GM12878 (cell line): ENCODE measurements around the gene SLFN14. TPM values are rescaled to one million over a fixed set of nuclear protein-coding genes. Genes with fewer than 3 reads are reported as not detected.
A peak's percentile ranks its signal among the peaks of the same experiment; 100 is the strongest.

Experiments used
- ATAC-seq: fragments of 200-7000 bp; cut with Tn5 transposase; 3 replicates; pipeline ENCODE4 v1.9.1; 2020; ENCODE audit warnings: mild to moderate bottlenecking, moderate library complexity
- BruUV-seq: library from RNA; stranded (reverse); fragments of 400-500 nt; replicated peaks from 2 replicates; lab custom pipeline; 2021; lab: Mats Ljungman, UMichigan
- CTCF ChIA-PET: fragments of 300-600 bp; sonication (Branson Sonifier 250); formaldehyde crosslinking; extraction: SDS; loops from one replicate; lab custom pipeline; 2021; ENCODE audit warnings: inconsistent platforms; lab: Yijun Ruan, JAX
- POLR2A ChIA-PET: fragments of 350-600 bp; formaldehyde crosslinking; extraction: SDS; loops from one replicate; lab custom pipeline; 2021; ENCODE audit warnings: inconsistent platforms; lab: Charles Lee
- RAD21 ChIA-PET: fragments of 300-600 bp; sonication (Branson Sonifier 250); formaldehyde crosslinking; loops from one replicate; lab custom pipeline; 2023; ENCODE audit warnings: antibody characterized with exemption; ENCODE audit not compliant: unreplicated experiment; lab: Charles Lee
- SMC1A ChIA-PET: fragments of 300-600 bp; sonication (Branson Sonifier 250); formaldehyde crosslinking; loops from one replicate; lab custom pipeline; 2023; ENCODE audit not compliant: unreplicated experiment, uncharacterized antibody; lab: Charles Lee
- DNase-seq: peaks from one replicate; pipeline ENCODE4 v3.0.0-alpha.2; 2011; ENCODE audit warnings: low read depth, low spot score
- FAIRE-seq: peaks from 3 replicates; lab custom pipeline; 2011; peaks lifted over from hg19 to GRCh38; lab: Jason Lieb, UNC
- H2AFZ ChIP-seq: 2 replicates; pipeline ENCODE4 v1.6.0; 2011; ENCODE audit warnings: low read depth, low read length, control low read depth; ENCODE audit not compliant: control insufficient read depth
- H3K27ac ChIP-seq: 2 replicates; pipeline ENCODE4 v1.5.1; 2011; ENCODE audit warnings: control low read depth; ENCODE audit not compliant: control insufficient read depth, insufficient read depth
- H3K27me3 ChIP-seq, 2 experiments: replicated peaks in 1 of 2; 2 replicates each; pipeline versions ENCODE4 v1.6.0 to v1.6.1; 2011; ENCODE audit warnings: low read length in 1 of 2; ENCODE audit not compliant: control insufficient read depth in 2 of 2, insufficient read depth in 2 of 2
- H3K36me3 ChIP-seq, 2 experiments: 2 replicates each; pipeline ENCODE4 v1.5.1; 2011; ENCODE audit warnings: low read length in 1 of 2; ENCODE audit not compliant: control insufficient read depth in 2 of 2, insufficient read depth in 2 of 2
- H3K4me1 ChIP-seq: 2 replicates; pipeline ENCODE4 v1.6.1; 2011; ENCODE audit warnings: mild to moderate bottlenecking, low read length, moderate library complexity, mixed read lengths; ENCODE audit not compliant: control insufficient read depth, insufficient read depth
- H3K4me2 ChIP-seq: 2 replicates; pipeline ENCODE4 v1.6.0; 2011; ENCODE audit warnings: control low read depth; ENCODE audit not compliant: control insufficient read depth, insufficient read depth
- H3K4me3 ChIP-seq: fragments of 200-600 bp; sonication (generic); 2 replicates; pipeline ENCODE4 v1.5.1; 2016
- H3K79me2 ChIP-seq: 2 replicates; pipeline ENCODE4 v1.6.0; 2011; ENCODE audit warnings: low read length; ENCODE audit not compliant: control insufficient read depth, insufficient read depth
- H3K9ac ChIP-seq: 2 replicates; pipeline ENCODE4 v1.8.0; 2011; ENCODE audit warnings: low read length, control low read depth, mixed read lengths; ENCODE audit not compliant: control insufficient read depth, insufficient read depth
- H3K9me3 ChIP-seq: replicated peaks from 3 replicates; pipeline ENCODE4 v1.5.1; 2011; ENCODE audit warnings: mild to moderate bottlenecking, low read length; ENCODE audit not compliant: control insufficient read depth, insufficient read depth
- H4K20me1 ChIP-seq: 2 replicates; pipeline ENCODE4 v1.6.0; 2011; ENCODE audit not compliant: control insufficient read depth, insufficient read depth
- HDGF ChIP-seq: fragments of 450-650 bp; IDR thresholded peaks from 2 replicates; pipeline ENCODE4 v1.6.1; 2016; ENCODE audit warnings: antibody characterized with exemption
- JUNB ChIP-seq: IDR thresholded peaks from 2 replicates; pipeline ENCODE4 v1.6.1; 2016; ENCODE audit warnings: antibody characterized with exemption, mild to moderate bottlenecking
- WGBS: methylation state at CpG from one replicate; pipeline ENCODE4 v1.1.6; 2016; ENCODE audit warnings: low lambda C conversion rate; ENCODE audit not compliant: insufficient replicate concordance, insufficient coverage; ENCODE audit errors: missing lambda C conversion rate; 5-methylcytosine and 5-hydroxymethylcytosine counted together
- in situ Hi-C: fragments of 300-500 bp; cut with MboI; formaldehyde crosslinking; loops from 9 replicates; pipeline ENCODE4 v1.14.3; 2018; ENCODE audit warnings: mixed read lengths
- intact Hi-C: fragments of 100-400 bp; cut with micrococcal nuclease; formaldehyde crosslinking; loops from one replicate; pipeline ENCODE4 v1.14.2; 2022; ENCODE audit not compliant: unreplicated experiment
- polyA plus RNA-seq, 11 experiments: library from polyadenylated mRNA; depleted of rRNA in 4 of 11; unstranded in 6 of 11; stranded (reverse) in 5 of 11; fragments of >200 nt; fragmentation: Nextera tagmentation in 4 of 11; fragmentation: Illumina TruSeq in 1 of 11; extraction: Ambion mirVana in 4 of 11; extraction: Trizol in 1 of 11; gene quantifications; 1 replicate in 1 of 11; 2 replicates in 10 of 11; pipeline versions ENCODE4 v1.2.1 to v1.2.3, GENCODE V29; 2011 to 2016; ENCODE audit warnings: inconsistent platforms in 2 of 11, missing spikeins in 2 of 11, low read depth in 1 of 11
- total RNA-seq, 4 experiments: library from RNA; depleted of rRNA in 3 of 4; stranded (reverse); fragments of >200 nt in 3 of 4; fragmentation: Illumina TruSeq in 1 of 4; extraction: Trizol in 1 of 4; gene quantifications; 2 replicates each; pipeline versions ENCODE4 v1.2.1 to v1.2.3, GENCODE V29; 2013 to 2021
- TF ChIP-seq, protein P1 (sequence below): fragments of 450-650 bp; IDR thresholded peaks from 2 replicates; pipeline ENCODE4 v1.6.1; 2017; ENCODE audit warnings: antibody characterized with exemption, mild to moderate bottlenecking, moderate library complexity

The SLFN14 gene
- total and polyA plus RNA-seq, 10 of the 15 experiments (the other 5 are each of a cell fraction or from before 2014, with no cell fraction given): 0.06 to 0.11 (median 0.06) TPM; not detected in 7

DNA sequence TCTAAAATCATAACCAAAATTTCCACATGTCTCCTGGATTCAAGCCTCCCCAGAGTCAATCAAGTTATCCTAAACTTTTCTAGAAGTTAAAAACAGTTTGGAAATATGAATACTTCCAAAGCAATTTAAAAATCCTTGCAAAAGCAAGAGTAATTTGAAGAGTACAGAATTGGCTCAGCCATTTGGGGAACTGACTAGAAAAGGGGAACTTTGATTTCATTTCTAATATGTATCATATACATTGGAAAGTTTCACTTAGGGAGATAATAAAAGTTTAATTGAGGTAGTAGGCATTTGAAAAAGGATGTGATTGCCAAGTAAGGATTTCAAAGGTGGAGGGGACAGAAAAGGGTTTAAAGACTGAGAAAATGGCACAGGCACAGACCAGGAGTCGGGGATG, 14.1 kb downstream of the SLFN14 start:
- Histone ChIP-seq H3K9ac (no peak overlapping the region), H3K9me3 (no peaks in the 10 kb centered on the region), H2AFZ (no peak overlapping the region), H4K20me1 (no peaks in the 10 kb centered on the region), H3K4me3 (no peak overlapping the region), H3K27ac (no peak overlapping the region), H3K4me1 (peaks cover 3% of the 10 kb centered on the region), H3K4me2 (no peak overlapping the region), H3K79me2 (peaks cover 4% of the 10 kb centered on the region), H3K27me3 (no peaks in the 10 kb centered on the region), H3K36me3 (no peaks in the 10 kb centered on the region)
- WGBS: 90% methylated on average over 1 of the region's 1 CpG
- DNase-seq (no peak), ATAC-seq (peak; percentile 15; the same call in 1 of the 3 replicates), FAIRE-seq (no peak)
- no peak for TF ChIP-seq HDGF
- TF ChIP-seq, protein P1, sequence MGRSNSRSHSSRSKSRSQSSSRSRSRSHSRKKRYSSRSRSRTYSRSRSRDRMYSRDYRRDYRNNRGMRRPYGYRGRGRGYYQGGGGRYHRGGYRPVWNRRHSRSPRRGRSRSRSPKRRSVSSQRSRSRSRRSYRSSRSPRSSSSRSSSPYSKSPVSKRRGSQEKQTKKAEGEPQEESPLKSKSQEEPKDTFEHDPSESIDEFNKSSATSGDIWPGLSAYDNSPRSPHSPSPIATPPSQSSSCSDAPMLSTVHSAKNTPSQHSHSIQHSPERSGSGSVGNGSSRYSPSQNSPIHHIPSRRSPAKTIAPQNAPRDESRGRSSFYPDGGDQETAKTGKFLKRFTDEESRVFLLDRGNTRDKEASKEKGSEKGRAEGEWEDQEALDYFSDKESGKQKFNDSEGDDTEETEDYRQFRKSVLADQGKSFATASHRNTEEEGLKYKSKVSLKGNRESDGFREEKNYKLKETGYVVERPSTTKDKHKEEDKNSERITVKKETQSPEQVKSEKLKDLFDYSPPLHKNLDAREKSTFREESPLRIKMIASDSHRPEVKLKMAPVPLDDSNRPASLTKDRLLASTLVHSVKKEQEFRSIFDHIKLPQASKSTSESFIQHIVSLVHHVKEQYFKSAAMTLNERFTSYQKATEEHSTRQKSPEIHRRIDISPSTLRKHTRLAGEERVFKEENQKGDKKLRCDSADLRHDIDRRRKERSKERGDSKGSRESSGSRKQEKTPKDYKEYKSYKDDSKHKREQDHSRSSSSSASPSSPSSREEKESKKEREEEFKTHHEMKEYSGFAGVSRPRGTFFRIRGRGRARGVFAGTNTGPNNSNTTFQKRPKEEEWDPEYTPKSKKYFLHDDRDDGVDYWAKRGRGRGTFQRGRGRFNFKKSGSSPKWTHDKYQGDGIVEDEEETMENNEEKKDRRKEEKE: no peak
- peak; percentile 34; the same call in 1 of the 2 replicates for TF ChIP-seq JUNB
- ChIA-PET CTCF (interaction anchor here (2.1 kb wide), 1 partner anchor 201 kb away, joined by 4 read pairs; no protein-coding TSS in a partner anchor), SMC1A (interaction anchor here (1.4 to 1.7 kb wide), 2 partner anchors 25 to 234 kb away, joined by 3 to 4 read pairs; no protein-coding TSS in a partner anchor), RAD21 (no interaction called here), POLR2A (no interaction called here)
- no TSS peak for BruUV-seq
- in situ Hi-C loops (no loop called here), intact Hi-C loops (no loop called here)
